Measurements from ENCODE around the gene ZNF516. TPM values are rescaled to one million over a fixed set of nuclear protein-coding genes. Genes with fewer than 3 reads are reported as not detected.

Gene ZNF516
- total and polyA plus RNA-seq, 2 experiments from 2014 or later = 17.0 to 78.6 TPM

DNA sequence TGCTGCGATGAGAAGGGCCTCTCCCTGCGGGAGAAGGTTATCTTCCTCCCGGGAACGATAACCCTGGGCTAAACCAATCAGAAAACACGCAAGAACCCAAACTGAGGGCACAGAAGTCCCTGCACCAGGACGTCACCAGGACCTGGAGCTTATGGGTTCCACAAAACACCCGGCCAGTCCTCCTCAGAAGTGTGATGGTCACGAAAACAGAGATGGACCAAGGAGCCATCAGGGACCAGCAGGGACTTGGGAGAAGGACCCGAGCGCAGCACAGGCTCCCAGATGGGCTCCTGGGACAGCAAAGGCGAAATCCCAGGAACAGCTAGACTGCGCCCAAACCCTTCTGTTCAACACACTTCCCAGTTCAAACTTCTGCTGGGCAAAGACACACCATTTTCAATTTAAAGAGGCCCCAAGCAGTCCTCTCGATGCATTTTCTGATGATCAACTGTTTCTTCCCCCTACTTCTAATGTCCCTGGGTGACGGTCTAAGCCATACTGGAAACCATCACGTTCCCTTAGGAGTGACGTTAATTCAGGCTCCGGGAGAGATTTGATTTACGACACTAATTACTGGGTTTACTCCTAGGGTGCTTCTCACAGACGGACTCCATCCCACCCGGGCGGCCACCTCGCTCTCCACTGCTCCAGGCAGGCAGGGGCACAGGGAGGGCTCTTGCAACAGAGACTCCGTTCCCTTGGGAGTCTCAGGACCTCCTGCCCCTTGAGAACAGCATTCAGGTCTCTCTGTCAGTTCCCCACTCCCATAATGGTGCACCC is 29.2 kb downstream of the ZNF516 start:
- TF ChIP-seq, protein P1, sequence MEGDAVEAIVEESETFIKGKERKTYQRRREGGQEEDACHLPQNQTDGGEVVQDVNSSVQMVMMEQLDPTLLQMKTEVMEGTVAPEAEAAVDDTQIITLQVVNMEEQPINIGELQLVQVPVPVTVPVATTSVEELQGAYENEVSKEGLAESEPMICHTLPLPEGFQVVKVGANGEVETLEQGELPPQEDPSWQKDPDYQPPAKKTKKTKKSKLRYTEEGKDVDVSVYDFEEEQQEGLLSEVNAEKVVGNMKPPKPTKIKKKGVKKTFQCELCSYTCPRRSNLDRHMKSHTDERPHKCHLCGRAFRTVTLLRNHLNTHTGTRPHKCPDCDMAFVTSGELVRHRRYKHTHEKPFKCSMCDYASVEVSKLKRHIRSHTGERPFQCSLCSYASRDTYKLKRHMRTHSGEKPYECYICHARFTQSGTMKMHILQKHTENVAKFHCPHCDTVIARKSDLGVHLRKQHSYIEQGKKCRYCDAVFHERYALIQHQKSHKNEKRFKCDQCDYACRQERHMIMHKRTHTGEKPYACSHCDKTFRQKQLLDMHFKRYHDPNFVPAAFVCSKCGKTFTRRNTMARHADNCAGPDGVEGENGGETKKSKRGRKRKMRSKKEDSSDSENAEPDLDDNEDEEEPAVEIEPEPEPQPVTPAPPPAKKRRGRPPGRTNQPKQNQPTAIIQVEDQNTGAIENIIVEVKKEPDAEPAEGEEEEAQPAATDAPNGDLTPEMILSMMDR (IDR thresholded peaks at IDR 0.05; ENCODE audit: low read depth, low read length) = no peak
- Histone ChIP-seq H3K36me3 (no peaks in the 10 kb centered on the region), H3K4me3 (no peak overlapping the region), H3K9me3 (ENCODE audit: low read depth) (no peaks in the 10 kb centered on the region), H3K4me1 (ENCODE audit: low read depth) (peaks cover 3% of the 10 kb centered on the region), H3K27me3 (no peaks in the 10 kb centered on the region), H3K27ac (no peak overlapping the region)
- DNase-seq (ENCODE audit: low read depth in 1 of 2, low spot score in 1 of 2) = no peak

DNA sequence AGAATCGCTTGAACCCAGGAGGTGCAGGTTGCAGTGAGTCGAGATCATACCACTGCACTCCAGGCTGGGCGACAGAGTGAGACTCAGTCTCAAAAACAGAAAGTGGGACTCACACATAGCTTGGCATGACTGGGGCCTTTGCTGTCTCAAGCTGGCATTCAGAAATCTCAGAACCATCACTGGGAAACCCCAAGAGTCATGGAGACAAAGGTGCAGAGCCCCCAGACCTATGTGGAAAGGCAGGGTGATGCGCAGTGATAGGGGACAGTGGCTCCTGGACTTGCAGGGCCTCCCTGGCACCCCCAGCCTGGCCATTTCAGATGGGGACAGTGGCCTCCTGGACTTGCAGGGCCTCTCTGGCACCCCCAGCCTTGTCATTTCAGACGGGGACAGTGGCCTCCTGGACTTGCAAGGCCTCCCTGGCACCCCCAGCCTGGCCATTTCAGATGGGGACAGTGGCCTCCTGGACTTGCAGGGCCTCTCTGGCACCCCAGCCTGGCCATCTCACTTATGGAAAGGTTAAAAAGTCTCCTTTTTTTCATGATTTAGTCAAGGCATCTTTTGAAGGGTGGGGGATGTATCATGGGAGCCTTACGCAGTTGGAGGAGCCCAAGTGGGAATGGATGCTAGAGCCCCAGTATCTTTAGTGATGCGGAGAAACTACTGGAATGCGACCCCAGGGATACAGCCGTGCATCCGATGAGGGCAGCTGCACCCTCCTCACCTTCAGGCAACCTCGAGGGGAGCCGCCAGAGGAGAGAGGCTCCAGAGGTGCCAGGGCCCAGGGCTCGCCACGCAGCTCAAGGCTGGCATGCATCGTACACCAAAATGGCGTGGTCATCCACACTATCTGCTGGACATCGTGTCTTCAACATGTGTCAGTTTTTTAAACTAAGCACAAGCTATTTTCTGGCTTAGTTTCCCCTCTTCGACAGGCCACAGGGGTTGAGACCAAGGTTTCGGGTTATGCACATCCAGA is 30.5 kb downstream of the ZNF516 start:
- Histone ChIP-seq H3K9me3 (ENCODE audit: low read depth) (no peaks in the 10 kb centered on the region), H3K4me1 (ENCODE audit: low read depth) (peaks cover 3% of the 10 kb centered on the region), H3K4me3 (no peak overlapping the region), H3K27ac (no peak overlapping the region), H3K36me3 (no peaks in the 10 kb centered on the region), H3K27me3 (no peaks in the 10 kb centered on the region)
- TF ChIP-seq, protein P1 (IDR thresholded peaks at IDR 0.05; ENCODE audit: low read depth, low read length) = no peak
- no peak for DNase-seq (ENCODE audit: low read depth in 1 of 2, low spot score in 1 of 2)

DNA sequence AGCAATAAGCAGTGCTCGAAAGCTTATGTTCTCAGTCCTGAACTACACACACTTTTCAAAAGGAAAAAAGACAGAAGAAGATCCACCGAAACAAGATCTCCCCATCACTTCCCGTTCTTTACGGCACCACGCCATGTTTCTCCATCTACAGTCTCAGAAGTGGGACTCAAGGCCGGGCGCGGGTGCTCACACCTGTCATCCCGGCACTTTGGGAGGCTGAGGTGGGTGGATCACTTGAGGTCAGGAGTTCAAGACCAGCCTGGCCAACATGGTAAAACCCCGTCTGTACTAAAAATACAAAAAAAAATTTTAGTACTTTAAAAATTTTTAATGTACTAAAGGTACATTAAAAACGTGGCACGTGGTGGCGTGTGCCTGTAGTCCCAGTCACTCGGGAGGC is 31.2 kb downstream of the ZNF516 start:
- H3K4me3 ChIP-seq = no peak overlapping the region
- DNase-seq (ENCODE audit: low read depth in 1 of 2, low spot score in 1 of 2) = no peak
- no peaks in the 10 kb centered on the region for H3K36me3 ChIP-seq
- H3K4me1 ChIP-seq (ENCODE audit: low read depth) = peaks cover 3% of the 10 kb centered on the region
- H3K27ac ChIP-seq = no peak overlapping the region
- H3K27me3 ChIP-seq = no peaks in the 10 kb centered on the region
- no peaks in the 10 kb centered on the region for H3K9me3 ChIP-seq (ENCODE audit: low read depth)
- TF ChIP-seq, protein P1 (IDR thresholded peaks at IDR 0.05; ENCODE audit: low read depth, low read length) = no peak

DNA sequence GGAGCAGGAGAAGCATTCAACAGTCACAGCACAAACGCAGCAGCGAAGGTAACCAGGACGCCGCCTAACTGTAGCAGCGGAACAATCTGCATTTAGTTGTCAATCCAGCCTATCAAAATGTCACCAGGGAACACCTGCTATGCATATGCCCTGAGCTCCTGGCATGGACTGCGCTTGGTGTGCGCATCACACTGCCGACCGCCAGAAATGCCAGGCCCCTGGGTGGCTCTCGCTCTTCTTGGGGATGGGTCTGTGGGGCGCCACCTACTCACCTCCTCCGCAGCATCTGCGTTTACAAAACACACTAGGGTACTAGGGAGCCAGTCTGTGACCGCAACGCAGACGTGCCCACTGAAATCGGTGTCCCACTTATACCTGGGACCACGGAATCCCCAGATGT is 31.7 kb downstream of the ZNF516 start:
- H3K4me3 ChIP-seq = no peak overlapping the region
- TF ChIP-seq, protein P1 (IDR thresholded peaks at IDR 0.05; ENCODE audit: low read depth, low read length) = no peak
- DNase-seq (ENCODE audit: low read depth in 1 of 2, low spot score in 1 of 2) = no peak
- no peaks in the 10 kb centered on the region for H3K9me3 ChIP-seq (ENCODE audit: low read depth)
- peaks cover 3% of the 10 kb centered on the region for H3K4me1 ChIP-seq (ENCODE audit: low read depth)
- H3K36me3 ChIP-seq = no peaks in the 10 kb centered on the region
- no peak overlapping the region for H3K27ac ChIP-seq
- no peaks in the 10 kb centered on the region for H3K27me3 ChIP-seq

DNA sequence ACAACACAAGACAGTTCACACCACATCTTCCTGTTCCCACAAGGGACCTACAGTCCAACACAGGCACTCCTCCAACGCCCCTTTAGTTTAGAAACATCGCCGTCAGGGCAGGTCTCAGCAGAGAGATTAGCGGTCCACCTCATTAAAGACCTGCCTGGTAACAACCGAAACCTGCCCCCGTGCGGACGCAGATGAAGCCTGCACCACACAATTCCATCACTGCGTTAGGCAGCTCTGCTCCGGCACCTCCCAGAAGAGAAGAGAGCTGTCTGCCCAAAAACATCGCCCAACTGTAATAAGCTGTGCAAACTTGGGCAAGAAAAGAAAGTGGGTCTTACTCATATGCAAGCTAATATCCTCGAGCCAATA is 32.7 kb downstream of the ZNF516 start:
- H3K27me3 ChIP-seq = no peaks in the 10 kb centered on the region
- peaks cover 8% of the 10 kb centered on the region for H3K4me1 ChIP-seq (ENCODE audit: low read depth)
- H3K9me3 ChIP-seq (ENCODE audit: low read depth) = no peaks in the 10 kb centered on the region
- DNase-seq (ENCODE audit: low read depth in 1 of 2, low spot score in 1 of 2) = no peak
- H3K36me3 ChIP-seq = no peaks in the 10 kb centered on the region
- TF ChIP-seq, protein P1 (IDR thresholded peaks at IDR 0.05; ENCODE audit: low read depth, low read length) = no peak
- no peak overlapping the region for H3K27ac ChIP-seq
- H3K4me3 ChIP-seq = no peak overlapping the region
